ENCODE data around the gene RTBDN.

The RTBDN gene

GRCh38 chr19:12777217-12778016, 57.0 kb downstream of the RTBDN start:
- peak overlapping the region; percentile 95 for H3K27ac ChIP-seq

More at GRCh38 chr19:12777217-12778016, 57.0 kb downstream of the RTBDN start:
- TF ChIP-seq ZFX (IDR thresholded peaks at IDR 0.05; ENCODE audit: borderline replicate concordance) (no peak), CTCF (IDR thresholded peaks at IDR 0.05) (peak; percentile 98)
